Activated CD4-positive, alpha-beta T cell treated with anti-CD3 and anti-CD28 coated beads, Interleukin-2, amount 50 U/mL, for 1 hour (primary cell): ENCODE data around the gene VASH1.
"Not testable (repeated sequence)": the region's sequence is repeated elsewhere in the genome, so short reads cannot be mapped to it uniquely, and the experiment has no call there.

Experiments
- DNase-seq: peaks from one replicate; pipeline ENCODE4 v3.0.0-alpha.2; 2020

VASH1 gene

DNA sequence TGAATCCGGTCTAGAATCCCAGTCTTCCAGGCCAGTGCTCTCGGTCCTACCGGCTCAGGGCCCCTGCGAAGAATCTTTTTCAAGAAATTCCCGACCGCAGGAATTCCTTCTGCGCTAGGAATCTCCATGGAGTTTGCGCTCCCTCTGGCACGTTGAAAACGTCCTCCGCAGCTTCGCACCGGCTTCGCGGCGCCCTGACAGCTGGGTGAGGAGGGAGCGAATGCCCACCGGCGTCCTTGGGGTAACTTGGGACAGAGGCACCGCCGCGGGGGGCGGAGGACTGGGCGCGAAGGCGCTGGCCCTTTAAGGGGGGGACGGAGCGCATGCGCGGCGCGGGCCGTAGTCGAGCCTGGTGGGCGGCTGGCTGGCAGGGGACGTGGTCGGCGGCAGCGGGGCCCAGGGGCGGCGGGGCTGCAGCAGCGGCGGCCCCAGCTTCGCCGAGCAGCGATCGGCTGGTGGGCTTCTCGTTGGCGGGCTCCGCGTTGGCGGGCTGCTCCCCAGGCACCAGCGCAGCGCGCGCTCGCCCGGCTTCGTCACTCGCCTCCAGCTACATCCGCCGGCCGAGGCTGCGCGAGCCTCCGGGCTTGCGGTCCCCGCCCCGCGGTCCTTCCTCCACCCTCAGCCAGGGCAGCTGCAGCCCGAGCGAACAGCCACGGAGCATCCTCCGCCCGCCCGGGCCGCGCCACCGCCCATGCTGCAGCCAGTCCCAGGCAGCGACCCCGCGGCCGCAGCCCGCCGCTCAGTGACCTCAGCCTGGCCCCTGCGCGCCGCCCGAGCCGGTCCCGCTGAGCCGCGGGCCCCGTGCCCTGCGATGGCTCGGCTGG, at the start of gene VASH1:
Gene VASH1 (plus strand): TSS at position 333 of the 824 bp plus-strand sequence. CDS start 1,354 bp downstream, outside the sequence.
- DNase-seq = peak; percentile 46

DNA sequence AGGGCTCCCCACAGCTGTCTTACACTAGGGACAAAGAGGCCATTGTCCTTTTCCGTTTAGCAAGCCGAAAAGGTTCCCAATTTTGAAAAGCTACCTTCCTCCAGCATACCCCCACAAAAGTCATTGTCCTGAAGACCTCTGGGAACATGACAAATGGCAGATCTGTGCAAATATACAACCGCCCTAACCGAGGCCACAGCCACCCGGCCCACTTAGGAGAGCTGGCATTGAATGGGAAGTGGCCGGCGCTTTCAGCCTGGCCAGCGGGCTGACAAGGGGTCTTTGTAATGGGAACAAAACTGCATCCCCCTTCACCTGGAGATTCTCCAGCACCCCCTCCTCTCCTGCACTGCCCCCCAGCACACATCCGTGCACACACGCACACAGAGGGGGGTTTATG, 48.1 kb upstream of the VASH1 start:
- no peak for DNase-seq

DNA sequence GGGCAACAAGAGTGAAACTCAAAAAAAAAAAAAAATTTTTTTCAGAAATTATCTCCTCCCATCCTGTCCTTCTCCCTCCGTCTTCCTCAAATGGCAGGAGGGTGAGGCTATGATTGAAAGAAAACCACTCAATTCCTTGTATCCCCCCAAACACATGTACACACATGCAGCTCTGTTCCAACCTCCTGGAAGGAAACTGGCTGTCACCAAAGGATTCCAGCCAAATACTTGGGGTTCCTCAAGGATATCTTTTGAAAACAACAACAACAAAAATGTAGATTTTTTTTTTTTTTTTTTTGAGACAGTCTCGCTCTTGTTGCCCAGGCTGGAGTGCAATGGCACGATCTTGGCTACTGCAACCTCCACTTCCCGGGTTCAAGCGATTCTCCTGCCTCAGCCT, 46.8 kb upstream of the VASH1 start:
- DNase-seq = no peak

DNA sequence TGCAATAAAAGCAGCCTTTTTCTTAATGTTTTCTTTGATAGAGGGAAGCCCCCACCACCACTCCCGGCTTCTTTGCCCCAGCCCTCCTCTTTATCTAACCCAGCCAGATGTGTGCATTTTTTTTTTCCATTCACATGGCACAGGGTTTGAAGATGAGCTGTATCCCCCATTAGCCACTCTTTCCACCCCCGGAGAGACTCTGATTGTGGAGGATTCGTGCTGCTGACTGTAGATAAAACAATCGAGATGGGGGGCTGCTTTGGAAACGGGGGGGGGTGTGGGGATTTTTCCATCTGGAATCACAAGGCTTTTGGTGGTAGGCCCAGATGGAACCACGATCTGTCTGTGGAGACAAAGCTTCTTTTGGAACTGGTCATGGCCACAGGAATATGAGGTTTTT, 46.2 kb upstream of the VASH1 start:
- no peak for DNase-seq

DNA sequence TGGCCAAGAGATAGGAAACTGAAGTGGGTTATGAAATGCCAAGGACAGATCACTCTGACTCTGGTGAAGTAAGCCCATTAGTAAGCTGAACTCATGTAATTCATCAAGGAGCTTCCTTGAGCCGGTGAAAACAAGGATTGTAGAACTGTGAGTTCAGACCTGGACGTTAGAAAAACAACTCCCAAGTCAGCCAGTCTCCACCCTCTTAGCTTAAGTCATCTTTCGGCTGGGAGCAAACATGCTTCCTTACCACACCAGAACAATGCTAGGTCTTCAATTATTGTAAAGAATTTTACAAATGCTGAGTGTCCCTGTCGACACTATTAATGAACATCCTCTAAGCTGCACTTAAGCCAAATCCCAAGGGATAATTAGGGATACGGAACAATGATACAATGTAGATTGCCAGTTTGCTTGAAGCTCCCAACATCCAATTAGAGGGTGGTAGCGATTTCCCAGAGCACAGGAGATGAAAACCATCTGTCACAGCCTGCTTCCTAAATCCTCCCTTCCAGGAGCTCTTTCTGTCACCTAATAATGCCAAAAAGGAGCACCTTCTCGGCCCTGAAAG, 45.7 kb upstream of the VASH1 start:
- DNase-seq = no peak

GRCh38 chr14:76716285-76716684, 45.0 kb upstream of the VASH1 start:
- DNase-seq = no peak

- no peak for DNase-seq
Observed at GRCh38 chr14:76717508-76718290, 43.6 kb upstream of the VASH1 start.

DNA sequence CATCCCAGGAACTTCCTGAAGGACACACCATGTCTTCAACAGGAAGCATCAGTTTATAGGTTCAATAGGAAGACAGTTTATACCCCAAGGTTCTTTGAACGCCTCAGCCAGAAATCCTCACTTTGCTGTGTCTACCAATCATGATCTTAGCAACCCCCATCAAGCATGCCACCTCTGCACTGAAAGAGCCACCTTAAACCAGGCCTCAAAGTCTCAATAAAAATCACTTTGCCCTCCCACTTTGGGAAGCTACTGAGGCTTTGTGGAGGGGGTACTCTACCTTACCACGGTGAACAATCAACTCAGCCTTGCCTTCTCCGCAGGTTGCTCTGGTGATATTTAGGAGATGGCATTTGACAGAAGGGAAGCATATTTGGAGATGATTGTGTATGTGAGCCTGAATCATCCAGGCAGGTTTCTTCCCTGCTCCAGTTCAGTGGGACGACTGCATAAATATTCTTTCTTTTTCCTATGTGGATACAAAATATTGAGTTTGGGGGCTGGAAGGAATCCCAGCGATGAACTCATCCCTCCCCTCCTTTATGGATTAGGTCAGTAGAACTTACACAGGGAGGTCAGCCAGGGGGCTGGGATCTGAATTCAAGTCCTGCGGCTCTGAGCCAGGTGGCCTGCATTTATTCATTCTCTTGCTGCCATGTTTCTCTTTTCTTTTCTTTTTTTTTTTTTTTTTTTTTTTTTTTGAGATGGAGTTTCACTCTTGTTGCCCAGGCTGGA, 42.8 kb upstream of the VASH1 start:
- no peak for DNase-seq

DNA sequence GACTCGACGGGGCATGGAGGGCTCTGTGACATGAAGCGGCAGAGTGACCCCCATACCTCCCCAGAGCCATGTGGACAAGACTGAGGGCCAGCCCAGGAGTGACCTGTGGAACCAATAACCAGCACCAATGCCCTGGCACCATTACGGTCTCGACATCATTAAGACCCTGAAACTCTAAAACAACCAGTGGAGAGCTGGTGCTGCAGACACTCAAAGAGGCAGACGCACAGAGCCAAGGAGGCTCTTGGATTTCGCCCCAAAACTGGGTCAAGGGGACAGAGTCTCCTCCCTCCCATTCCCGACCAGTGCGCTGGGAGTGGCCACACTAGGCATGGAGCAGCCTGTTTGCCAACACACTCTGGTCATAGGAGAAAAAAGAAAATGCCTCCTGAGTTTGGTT, 41.6 kb upstream of the VASH1 start:
- DNase-seq = no peak

DNA sequence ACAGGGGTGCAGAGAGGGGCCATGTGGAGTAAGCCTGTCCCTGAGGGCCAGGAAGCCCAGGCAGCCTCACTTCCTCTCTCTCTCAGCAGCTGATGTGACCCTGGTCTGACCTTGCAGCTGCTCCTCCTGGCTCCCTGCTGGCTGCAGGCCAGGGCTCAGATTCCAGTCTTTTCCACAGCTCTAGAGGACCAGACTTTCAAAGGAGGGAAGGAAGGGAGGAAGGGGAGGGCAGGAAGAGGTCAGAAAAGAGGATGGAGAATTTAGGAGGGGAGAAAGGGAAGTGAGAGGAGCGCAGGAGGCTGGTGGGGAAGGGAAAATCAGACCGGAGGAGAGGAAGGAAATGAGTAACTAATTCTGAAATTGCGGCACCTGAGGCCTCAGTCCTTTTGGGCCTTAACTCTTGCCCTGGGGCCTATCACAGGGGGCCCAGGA, 40.9 kb upstream of the VASH1 start:
- no peak for DNase-seq

- DNase-seq = not testable (repeated sequence)
Observed at GRCh38 chr14:76721506-76721905, 39.8 kb upstream of the VASH1 start.

GRCh38 chr14:76724651-76725550, 36.4 kb upstream of the VASH1 start:
- no peak for DNase-seq

- DNase-seq = no peak
Observed at GRCh38 chr14:76726551-76726970, 34.7 kb upstream of the VASH1 start.

- DNase-seq = no peak
Observed at GRCh38 chr14:76727384-76727783, 33.9 kb upstream of the VASH1 start.

- DNase-seq = no peak
Observed at GRCh38 chr14:76727901-76728300, 33.4 kb upstream of the VASH1 start.

DNA sequence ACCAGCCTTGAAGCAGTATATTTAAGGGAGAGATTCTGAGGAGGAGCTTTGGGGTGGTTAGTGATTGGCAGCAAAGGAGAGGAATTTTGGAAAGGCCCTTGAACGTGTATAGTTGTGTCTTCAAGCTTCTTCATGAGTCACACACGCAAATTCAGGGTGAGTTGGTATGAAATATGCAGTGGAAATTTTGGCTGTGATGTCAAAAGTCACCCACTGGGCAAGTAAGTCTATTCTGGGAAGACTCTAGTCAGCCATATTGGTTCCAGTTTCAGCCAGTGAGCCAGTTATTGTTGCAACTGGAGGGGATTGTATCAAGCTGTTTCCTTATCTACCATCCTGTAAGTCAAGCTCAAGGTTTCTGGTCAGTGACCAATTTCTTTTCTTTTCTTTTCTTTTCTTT, 32.0 kb upstream of the VASH1 start:
- DNase-seq = no peak

GRCh38 chr14:76729953-76730505, 31.2 kb upstream of the VASH1 start:
- DNase-seq = no peak

- DNase-seq = not testable (repeated sequence)
Observed at GRCh38 chr14:76734501-76734900, 26.8 kb upstream of the VASH1 start.

DNA sequence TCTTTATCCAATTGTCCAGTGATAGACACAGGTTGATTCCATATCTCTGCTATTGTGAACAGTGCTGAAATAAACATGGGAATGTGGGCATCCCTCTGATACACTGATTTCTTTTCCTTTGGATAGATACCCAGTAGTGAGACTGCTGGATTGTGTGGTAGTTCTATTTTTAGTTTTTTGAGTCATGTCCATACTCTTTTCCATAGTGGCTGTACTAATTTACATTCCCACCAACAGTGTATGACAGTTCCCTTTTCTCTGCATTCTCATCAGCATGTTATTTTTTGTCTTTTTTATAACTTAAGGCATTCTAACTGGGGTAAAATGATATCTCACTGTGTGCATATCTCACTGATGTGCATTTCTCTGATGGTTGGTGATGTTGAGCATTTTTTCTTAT, 24.8 kb upstream of the VASH1 start:
- DNase-seq = no peak

DNA sequence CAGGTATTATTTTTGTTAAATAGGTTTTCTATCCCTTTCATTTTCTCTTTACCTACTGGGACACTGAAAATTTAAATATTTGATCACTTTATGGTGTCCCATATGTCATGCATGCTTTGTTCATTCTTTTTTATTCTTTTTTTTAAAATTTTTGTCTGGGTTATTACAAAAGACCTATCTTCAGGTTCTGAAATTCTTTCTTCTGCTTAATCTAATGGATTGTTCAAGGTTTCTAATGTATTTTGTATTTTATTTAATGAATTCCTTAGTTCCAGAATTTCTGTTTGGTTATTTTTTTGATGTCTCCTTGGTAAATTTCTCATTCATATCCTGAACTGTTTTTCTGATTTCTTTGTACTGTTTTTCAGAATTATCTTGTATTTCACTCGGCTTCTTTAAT, 20.2 kb upstream of the VASH1 start:
- no peak for DNase-seq

GRCh38 chr14:76742185-76742584, 19.1 kb upstream of the VASH1 start:
- DNase-seq = no peak

GRCh38 chr14:76742966-76743365, 18.3 kb upstream of the VASH1 start:
- DNase-seq = no peak
